Measurements from ENCODE around the gene KLHL36.

Gene KLHL36

GRCh38 chr16:84614968-84615813, 33.1 kb upstream of the KLHL36 start:
- Histone ChIP-seq H3K9me2 (replicated peaks; ENCODE audit: low read depth, low read length) (no peaks in the 10 kb centered on the region), H3K4me1 (ENCODE audit: insufficient read depth, low read length, poor library complexity, severe bottlenecking) (no peaks in the 10 kb centered on the region), H2AFZ (ENCODE audit: low read length) (no peak overlapping the region), H3K4me3 (ENCODE audit: low read length, poor library complexity, severe bottlenecking) (no peak overlapping the region), H3K27me3 (ENCODE audit: insufficient read depth, low read length, poor library complexity, severe bottlenecking) (no peaks in the 10 kb centered on the region), H3K79me2 (ENCODE audit: insufficient read depth, low read length) (no peaks in the 10 kb centered on the region), H4K20me1 (ENCODE audit: insufficient read depth, low read length, poor library complexity, severe bottlenecking) (no peaks in the 10 kb centered on the region), H3K9me3 (ENCODE audit: insufficient read depth, low read depth, low read length) (no peaks in the 10 kb centered on the region), H3K9ac (ENCODE audit: low read depth, low read length, poor library complexity, severe bottlenecking) (no peak overlapping the region), H3F3A (ENCODE audit: low read depth) (no peaks in the 10 kb centered on the region), H3K36me3 (ENCODE audit: insufficient read depth, low read length) (no peaks in the 10 kb centered on the region), H3K4me2 (ENCODE audit: low read depth, low read length, poor library complexity, severe bottlenecking) (no peak overlapping the region)
- TF ChIP-seq EZH2phosphoT487 (IDR thresholded peaks at IDR 0.05; ENCODE audit: borderline replicate concordance) (no peak), CTCF (conservative IDR thresholded peaks at IDR 0.05; ENCODE audit: low read length) (no peak)

GRCh38 chr16:84616515-84616914, 31.8 kb upstream of the KLHL36 start:
- H2AFZ ChIP-seq (ENCODE audit: low read length), result no peak overlapping the region
- no peaks in the 10 kb centered on the region for H3K27me3 ChIP-seq (ENCODE audit: insufficient read depth, low read length, poor library complexity, severe bottlenecking)
- no peaks in the 10 kb centered on the region for H3K9me3 ChIP-seq (ENCODE audit: insufficient read depth, low read depth, low read length)
- no peak overlapping the region for H3K4me3 ChIP-seq (ENCODE audit: low read length, poor library complexity, severe bottlenecking)
- H3K4me1 ChIP-seq (ENCODE audit: insufficient read depth, low read length, poor library complexity, severe bottlenecking), result no peaks in the 10 kb centered on the region
- H3F3A ChIP-seq (ENCODE audit: low read depth), result no peaks in the 10 kb centered on the region
- no peaks in the 10 kb centered on the region for H3K36me3 ChIP-seq (ENCODE audit: insufficient read depth, low read length)
- no peak overlapping the region for H3K9ac ChIP-seq (ENCODE audit: low read depth, low read length, poor library complexity, severe bottlenecking)
- H3K79me2 ChIP-seq (ENCODE audit: insufficient read depth, low read length), result no peaks in the 10 kb centered on the region
- H4K20me1 ChIP-seq (ENCODE audit: insufficient read depth, low read length, poor library complexity, severe bottlenecking), result no peaks in the 10 kb centered on the region
- H3K9me2 ChIP-seq (replicated peaks; ENCODE audit: low read depth, low read length), result no peaks in the 10 kb centered on the region
- H3K4me2 ChIP-seq (ENCODE audit: low read depth, low read length, poor library complexity, severe bottlenecking), result no peak overlapping the region
- TF ChIP-seq EZH2phosphoT487 (IDR thresholded peaks at IDR 0.05; ENCODE audit: borderline replicate concordance) (no peak), CTCF (conservative IDR thresholded peaks at IDR 0.05; ENCODE audit: low read length) (no peak)

GRCh38 chr16:84617041-84617790, 31.1 kb upstream of the KLHL36 start:
- H3K36me3 ChIP-seq (ENCODE audit: insufficient read depth, low read length), result no peaks in the 10 kb centered on the region
- no peaks in the 10 kb centered on the region for H3K9me3 ChIP-seq (ENCODE audit: insufficient read depth, low read depth, low read length)
- no peak overlapping the region for H3K4me2 ChIP-seq (ENCODE audit: low read depth, low read length, poor library complexity, severe bottlenecking)
- H3K9ac ChIP-seq (ENCODE audit: low read depth, low read length, poor library complexity, severe bottlenecking), result no peak overlapping the region
- H3F3A ChIP-seq (ENCODE audit: low read depth), result no peaks in the 10 kb centered on the region
- no peak overlapping the region for H2AFZ ChIP-seq (ENCODE audit: low read length)
- no peaks in the 10 kb centered on the region for H3K9me2 ChIP-seq (replicated peaks; ENCODE audit: low read depth, low read length)
- H4K20me1 ChIP-seq (ENCODE audit: insufficient read depth, low read length, poor library complexity, severe bottlenecking), result no peaks in the 10 kb centered on the region
- no peaks in the 10 kb centered on the region for H3K79me2 ChIP-seq (ENCODE audit: insufficient read depth, low read length)
- H3K4me3 ChIP-seq (ENCODE audit: low read length, poor library complexity, severe bottlenecking), result no peak overlapping the region
- no peaks in the 10 kb centered on the region for H3K27me3 ChIP-seq (ENCODE audit: insufficient read depth, low read length, poor library complexity, severe bottlenecking)
- no peak for TF ChIP-seq EZH2phosphoT487 (IDR thresholded peaks at IDR 0.05; ENCODE audit: borderline replicate concordance)
- TF ChIP-seq CTCF (conservative IDR thresholded peaks at IDR 0.05; ENCODE audit: low read length), result no peak
- no peaks in the 10 kb centered on the region for H3K4me1 ChIP-seq (ENCODE audit: insufficient read depth, low read length, poor library complexity, severe bottlenecking)

Measured in Loucy (cell line).